Breast epithelium (tissue), 4 donors: Measurements from ENCODE around the gene IGSF6. TPM values are rescaled to one million over a fixed set of nuclear protein-coding genes. Genes with fewer than 3 reads are reported as not detected.
"Not testable (repeated sequence)": the region's sequence is repeated elsewhere in the genome, so short reads cannot be mapped to it uniquely, and the experiment has no call there.

Source experiments
- DNase-seq, 2 donors: peaks; one replicate each; pipeline ENCODE4 v3.0.0-alpha.2; 2019; ENCODE audit warnings: low spot score in 2 of 2
- H3K27ac ChIP-seq, 2 donors: fragments of 200-600 bp; sonication (generic) in 1 of 2; one replicate each; pipeline ENCODE4 v1.5.1; 2016 to 2019; ENCODE audit warnings: mild to moderate bottlenecking in 1 of 2
- H3K27me3 ChIP-seq, 2 donors: fragments of 200-600 bp; sonication (generic) in 1 of 2; one replicate each; pipeline versions ENCODE4 v1.5.1 to v1.6.0; 2017 to 2019; ENCODE audit warnings: control low read depth in 1 of 2, mild to moderate bottlenecking in 1 of 2
- H3K36me3 ChIP-seq: fragments of 200-600 bp; one replicate; pipeline ENCODE4 v1.5.1; 2019
- H3K4me1 ChIP-seq, 2 donors: fragments of 200-600 bp; sonication (generic); one replicate each; pipeline ENCODE4 v1.5.1; 2016 to 2019; ENCODE audit warnings: control low read depth in 1 of 2
- H3K4me3 ChIP-seq, 3 donors: fragments of 200-600 bp; sonication (generic); 1 replicate in 2 of 3; 2 replicates in 1 of 3; pipeline ENCODE4 v1.5.1; 2016 to 2019; ENCODE audit warnings: mild to moderate bottlenecking in 3 of 3, moderate library complexity in 2 of 3
- H3K9me3 ChIP-seq, 2 donors: fragments of 200-600 bp; sonication (generic) in 1 of 2; one replicate each; pipeline ENCODE4 v1.5.1; 2016 to 2019; ENCODE audit warnings: control low read depth in 1 of 2
- POLR2A ChIP-seq: fragments of 450-650 bp; IDR thresholded peaks from one replicate; pipeline ENCODE4 v1.6.1; 2016; ENCODE audit warnings: antibody characterized with exemption, mild to moderate bottlenecking, moderate library complexity
- POLR2AphosphoS5 ChIP-seq, 3 donors: sonication (generic); formaldehyde crosslinking; IDR thresholded peaks; one replicate each; pipeline ENCODE4 v1.6.1; 2017; ENCODE audit warnings: antibody characterized with exemption in 3 of 3
- intact Hi-C: fragments of 100-400 bp; cut with DNase I; formaldehyde crosslinking; loops from one replicate; pipeline ENCODE4 v1.15.1; 2023; ENCODE audit warnings: low total_unique reads
- total RNA-seq, 3 donors: library from RNA; depleted of rRNA; stranded (reverse); fragments of >200 nt; gene quantifications; one replicate each; pipeline ENCODE4 v1.1.0, GENCODE V29; 2016
- TF ChIP-seq, protein P1 (sequence below), 3 donors: fragments of 450-650 bp; IDR thresholded peaks; one replicate each; pipeline ENCODE4 v1.5.1; 2016 to 2017; ENCODE audit warnings: antibody characterized with exemption in 3 of 3, mild to moderate bottlenecking in 3 of 3, moderate library complexity in 3 of 3

The IGSF6 gene, protein sequence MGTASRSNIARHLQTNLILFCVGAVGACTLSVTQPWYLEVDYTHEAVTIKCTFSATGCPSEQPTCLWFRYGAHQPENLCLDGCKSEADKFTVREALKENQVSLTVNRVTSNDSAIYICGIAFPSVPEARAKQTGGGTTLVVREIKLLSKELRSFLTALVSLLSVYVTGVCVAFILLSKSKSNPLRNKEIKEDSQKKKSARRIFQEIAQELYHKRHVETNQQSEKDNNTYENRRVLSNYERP
- 10 to 100 TPM in 1 of 3 donors, 1 to 10 TPM in 1, under 1 TPM in 1; 0.33 to 13.2 (median 6.7) TPM for total RNA-seq

DNA sequence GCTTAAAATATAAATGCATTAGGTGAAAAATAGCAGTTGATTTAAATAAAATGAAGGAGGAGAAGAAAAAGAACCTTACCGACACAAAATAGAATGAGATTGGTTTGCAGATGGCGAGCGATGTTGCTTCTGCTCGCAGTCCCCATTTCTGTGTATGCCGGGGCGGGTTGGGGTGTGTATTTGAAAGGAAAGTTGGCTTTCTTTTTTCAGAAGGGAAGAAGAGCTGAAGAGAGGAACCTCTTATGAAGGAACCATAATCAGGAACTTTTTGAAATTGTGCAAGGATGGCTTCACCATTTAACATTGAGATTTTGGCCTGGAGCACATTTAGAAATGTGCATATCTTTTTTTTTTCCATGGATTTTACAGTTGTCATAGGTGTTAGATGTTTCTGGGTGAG, at the start of gene IGSF6:
Gene IGSF6 (minus strand): TSS at position 156 of the 400 bp plus-strand sequence. CDS start 10 bp downstream, at position 146.
- Histone ChIP-seq H3K27ac (no peak within 1 kb of the TSS), H3K4me1 (no peaks in the 10 kb centered on the region), H3K4me3 (no peak within 1 kb of the TSS), H3K9me3 (no peaks in the 10 kb centered on the region), H3K36me3 (no peaks in the 10 kb centered on the region), H3K27me3 (no peaks in the 10 kb centered on the region)
- DNase-seq = no peak
- intact Hi-C loops = no loop called here
- TF ChIP-seq, protein P1, sequence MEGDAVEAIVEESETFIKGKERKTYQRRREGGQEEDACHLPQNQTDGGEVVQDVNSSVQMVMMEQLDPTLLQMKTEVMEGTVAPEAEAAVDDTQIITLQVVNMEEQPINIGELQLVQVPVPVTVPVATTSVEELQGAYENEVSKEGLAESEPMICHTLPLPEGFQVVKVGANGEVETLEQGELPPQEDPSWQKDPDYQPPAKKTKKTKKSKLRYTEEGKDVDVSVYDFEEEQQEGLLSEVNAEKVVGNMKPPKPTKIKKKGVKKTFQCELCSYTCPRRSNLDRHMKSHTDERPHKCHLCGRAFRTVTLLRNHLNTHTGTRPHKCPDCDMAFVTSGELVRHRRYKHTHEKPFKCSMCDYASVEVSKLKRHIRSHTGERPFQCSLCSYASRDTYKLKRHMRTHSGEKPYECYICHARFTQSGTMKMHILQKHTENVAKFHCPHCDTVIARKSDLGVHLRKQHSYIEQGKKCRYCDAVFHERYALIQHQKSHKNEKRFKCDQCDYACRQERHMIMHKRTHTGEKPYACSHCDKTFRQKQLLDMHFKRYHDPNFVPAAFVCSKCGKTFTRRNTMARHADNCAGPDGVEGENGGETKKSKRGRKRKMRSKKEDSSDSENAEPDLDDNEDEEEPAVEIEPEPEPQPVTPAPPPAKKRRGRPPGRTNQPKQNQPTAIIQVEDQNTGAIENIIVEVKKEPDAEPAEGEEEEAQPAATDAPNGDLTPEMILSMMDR (IDR thresholded peaks at IDR 0.05) = no peak
- TF ChIP-seq POLR2A = no peak
- TF ChIP-seq POLR2AphosphoS5 (IDR thresholded peaks at IDR 0.05) = no peak

DNA sequence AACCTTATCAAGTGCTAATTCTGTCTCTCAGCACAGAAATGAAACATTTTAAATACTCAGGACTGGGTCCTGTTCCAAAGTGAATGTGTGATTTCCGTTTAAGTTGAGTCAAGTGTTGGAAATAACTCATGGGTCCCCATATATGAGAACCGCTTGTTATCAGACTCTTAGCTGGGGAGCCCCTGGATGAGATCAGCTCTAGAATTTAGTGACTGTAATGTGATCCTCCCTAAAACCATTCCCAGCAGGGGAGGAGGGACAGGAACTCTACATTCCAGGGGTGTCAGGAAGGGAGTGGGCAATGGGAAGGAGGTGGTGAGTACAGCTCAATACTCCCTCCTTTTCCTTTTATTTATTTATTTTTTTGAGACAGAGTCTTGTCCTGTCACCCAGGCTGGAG, 48.9 kb upstream of the IGSF6 start:
- Histone ChIP-seq H3K27me3 (no peaks in the 10 kb centered on the region), H3K27ac (no peak overlapping the region)

DNA sequence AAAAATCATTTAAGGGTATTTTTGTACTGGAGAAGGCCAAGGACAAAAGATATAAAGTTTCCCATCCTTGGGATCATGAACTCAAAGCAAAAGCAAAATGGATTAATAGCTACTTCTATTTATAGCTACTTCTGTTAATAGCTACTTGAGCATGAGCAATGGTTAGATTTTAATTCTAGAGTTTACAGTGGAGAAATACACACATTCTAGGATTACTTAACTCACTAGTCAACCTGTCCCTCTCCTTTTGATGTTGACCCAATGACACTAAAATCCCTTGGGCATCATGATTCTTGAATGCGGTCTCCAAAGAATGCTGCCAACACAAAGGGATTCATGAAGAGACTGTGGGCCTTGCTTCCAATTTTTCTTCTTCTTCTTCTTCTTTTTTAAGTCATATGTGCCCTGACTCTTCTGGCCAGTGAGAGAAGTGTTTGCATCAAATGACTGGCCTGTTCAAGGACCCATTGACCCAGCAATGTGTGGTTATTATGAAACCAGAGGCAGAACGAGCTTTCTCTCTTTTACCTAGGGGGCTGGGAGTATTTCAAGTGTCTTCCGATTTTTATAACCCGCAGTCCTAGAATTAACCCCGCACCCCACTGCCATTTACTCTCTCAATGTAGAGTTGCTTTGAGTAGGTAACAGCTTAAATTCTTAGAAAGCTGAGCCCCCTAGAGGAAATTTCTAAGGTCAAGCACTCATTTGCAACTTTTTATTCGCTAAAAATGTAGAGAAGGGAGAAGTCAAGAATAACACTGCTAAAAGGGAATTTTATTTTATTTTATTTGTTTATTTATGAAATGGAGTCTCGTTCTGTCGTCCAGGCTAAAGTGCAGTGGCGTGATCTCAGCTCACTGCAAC, 46.0 kb upstream of the IGSF6 start:
- H3K27ac ChIP-seq = no peak overlapping the region
- H3K36me3 ChIP-seq = no peaks in the 10 kb centered on the region
- H3K4me3 ChIP-seq = no peak overlapping the region
- intact Hi-C loops = no loop called here
- no peak for DNase-seq
- H3K9me3 ChIP-seq = no peaks in the 10 kb centered on the region
- no peaks in the 10 kb centered on the region for H3K27me3 ChIP-seq
- H3K4me1 ChIP-seq = no peaks in the 10 kb centered on the region
- TF ChIP-seq POLR2A (no peak), POLR2AphosphoS5 (IDR thresholded peaks at IDR 0.05) (no peak)
- TF ChIP-seq, protein P1 (IDR thresholded peaks at IDR 0.05) = no peak

More for the DNA sequence above, 48.9 kb upstream of the IGSF6 start:
- DNase-seq = no peak
- TF ChIP-seq POLR2AphosphoS5 (IDR thresholded peaks at IDR 0.05) = no peak
- TF ChIP-seq POLR2A = no peak
- TF ChIP-seq, protein P1 (IDR thresholded peaks at IDR 0.05) = no peak
- no peaks in the 10 kb centered on the region for H3K9me3 ChIP-seq
- intact Hi-C loops = no loop called here
- H3K4me1 ChIP-seq = no peaks in the 10 kb centered on the region
- no peak overlapping the region for H3K4me3 ChIP-seq
- H3K36me3 ChIP-seq = no peaks in the 10 kb centered on the region

DNA sequence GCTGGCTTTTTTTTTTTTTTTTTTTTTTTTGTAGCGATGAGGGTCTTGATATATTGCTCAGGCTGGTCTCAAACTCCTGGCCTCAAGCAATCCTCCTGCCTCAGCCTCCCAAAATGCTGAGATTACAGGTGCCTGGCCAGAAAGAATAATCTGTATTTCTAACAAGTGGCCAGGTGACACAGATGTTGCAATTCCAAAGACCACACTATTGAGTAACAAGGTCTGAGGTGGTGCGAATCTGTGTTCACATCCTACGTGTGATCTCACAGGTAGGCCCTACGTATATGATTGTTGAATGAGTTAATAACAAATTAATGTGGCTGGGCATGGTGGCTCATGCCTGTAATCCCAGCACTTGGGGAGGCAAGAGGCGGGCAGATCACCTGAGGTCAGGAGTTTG, 44.6 kb upstream of the IGSF6 start:
- TF ChIP-seq POLR2A = no peak
- no peak for TF ChIP-seq POLR2AphosphoS5 (IDR thresholded peaks at IDR 0.05)
- TF ChIP-seq, protein P1 (IDR thresholded peaks at IDR 0.05) = no peak
- intact Hi-C loops = no loop called here
- H3K27me3 ChIP-seq = no peaks in the 10 kb centered on the region

DNA sequence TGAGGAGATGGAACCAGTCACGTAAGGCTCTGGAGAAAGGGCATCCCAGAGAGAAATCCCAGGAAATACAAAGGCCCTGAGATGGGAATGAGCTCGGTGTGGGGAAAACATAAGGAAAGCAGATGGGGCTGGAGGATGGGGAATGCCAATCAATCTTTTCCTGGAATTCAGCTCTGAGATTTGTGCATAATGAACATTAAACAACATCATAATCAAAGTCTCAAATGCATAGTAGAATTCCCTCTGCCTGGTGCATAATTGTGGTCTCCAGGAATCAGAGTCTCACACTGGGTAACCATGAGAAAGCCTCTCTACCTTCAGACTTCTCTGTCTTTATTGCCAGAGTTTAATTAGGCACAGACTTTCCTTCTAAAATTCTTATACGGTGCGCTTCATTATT, 42.2 kb upstream of the IGSF6 start:
- Histone ChIP-seq H3K4me1 (no peaks in the 10 kb centered on the region), H3K4me3 (no peak overlapping the region), H3K36me3 (no peaks in the 10 kb centered on the region), H3K9me3 (no peaks in the 10 kb centered on the region), H3K27me3 (no peaks in the 10 kb centered on the region), H3K27ac (no peak overlapping the region)
- intact Hi-C loops = no loop called here
- no peak for DNase-seq
- TF ChIP-seq, protein P1 (IDR thresholded peaks at IDR 0.05) = no peak
- TF ChIP-seq POLR2A = no peak
- TF ChIP-seq POLR2AphosphoS5 (IDR thresholded peaks at IDR 0.05) = no peak

More for the DNA sequence above, 44.6 kb upstream of the IGSF6 start:
- Histone ChIP-seq H3K4me3 (no peak overlapping the region), H3K9me3 (no peaks in the 10 kb centered on the region), H3K36me3 (no peaks in the 10 kb centered on the region), H3K4me1 (no peaks in the 10 kb centered on the region), H3K27ac (no peak overlapping the region)
- no peak for DNase-seq

DNA sequence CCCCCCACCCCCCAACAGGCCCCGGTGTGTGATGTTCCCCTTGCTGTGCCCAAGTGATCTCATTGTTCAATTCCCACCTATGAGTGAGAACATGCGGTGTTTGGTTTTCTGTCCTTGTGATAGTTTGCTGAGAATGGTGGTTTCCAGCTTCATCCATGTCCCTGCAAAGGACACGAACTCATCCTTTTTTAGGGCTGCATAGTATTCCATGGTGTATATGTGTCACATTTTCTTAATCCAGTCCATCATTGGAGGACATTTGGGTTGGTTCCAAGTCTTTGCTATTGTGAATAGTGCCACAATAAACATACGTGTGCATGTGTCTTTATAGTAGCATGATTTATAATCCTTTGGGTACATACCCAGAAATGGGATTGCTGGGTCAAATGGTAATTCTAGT, 38.6 kb upstream of the IGSF6 start:
- H3K9me3 ChIP-seq, intact Hi-C loops: not testable (repeated sequence)

More for the DNA sequence above, 38.6 kb upstream of the IGSF6 start:
- not testable (repeated sequence) for DNase-seq, H3K27me3 ChIP-seq, H3K4me1 ChIP-seq, H3K27ac ChIP-seq, H3K4me3 ChIP-seq, H3K36me3 ChIP-seq
